Neural cell (in vitro differentiated cells): ENCODE data around the gene MYO7A.

ENCODE experiments used
- CTCF ChIP-seq: fragments of 450-650 bp; IDR thresholded peaks from 2 replicates; pipeline ENCODE4 v1.5.1; 2014; ENCODE audit warnings: antibody characterized with exemption, mild to moderate bottlenecking, moderate library complexity; ENCODE audit not compliant: poor library complexity, severe bottlenecking
- EP300 ChIP-seq: fragments of 450-650 bp; conservative IDR thresholded peaks from 2 replicates; pipeline ENCODE4 v1.6.1; 2014; ENCODE audit warnings: antibody characterized with exemption, mild to moderate bottlenecking, moderate library complexity; ENCODE audit not compliant: poor library complexity, severe bottlenecking
- EZH2 ChIP-seq: fragments of 200-600, 300-800 bp; shearing (Covaris generic), sonication (generic); IDR thresholded peaks from 2 replicates; pipeline ENCODE4 v1.6.1; 2014; ENCODE audit warnings: antibody characterized with exemption, low read length, borderline replicate concordance, mild to moderate bottlenecking; ENCODE audit not compliant: insufficient read depth, poor library complexity, severe bottlenecking
- POLR2AphosphoS5 ChIP-seq: IDR thresholded peaks from 2 replicates; pipeline ENCODE4 v1.6.1; 2012
- RAD21 ChIP-seq: fragments of 450-650 bp; conservative IDR thresholded peaks from 2 replicates; pipeline ENCODE4 v1.6.1; 2014; ENCODE audit warnings: antibody characterized with exemption, mild to moderate bottlenecking, moderate library complexity
- SMC3 ChIP-seq: fragments of 450-650 bp; conservative IDR thresholded peaks from 2 replicates; pipeline ENCODE4 v1.6.1; 2014; ENCODE audit warnings: antibody characterized with exemption, mild to moderate bottlenecking, moderate library complexity; ENCODE audit not compliant: poor library complexity
- TAF1 ChIP-seq: IDR thresholded peaks from 2 replicates; pipeline ENCODE4 v1.6.1; 2012; ENCODE audit warnings: low read depth
- TF ChIP-seq, protein P1 (sequence below): IDR thresholded peaks from 2 replicates; pipeline ENCODE4 v1.6.1; 2012; ENCODE audit warnings: borderline replicate concordance

DNA sequence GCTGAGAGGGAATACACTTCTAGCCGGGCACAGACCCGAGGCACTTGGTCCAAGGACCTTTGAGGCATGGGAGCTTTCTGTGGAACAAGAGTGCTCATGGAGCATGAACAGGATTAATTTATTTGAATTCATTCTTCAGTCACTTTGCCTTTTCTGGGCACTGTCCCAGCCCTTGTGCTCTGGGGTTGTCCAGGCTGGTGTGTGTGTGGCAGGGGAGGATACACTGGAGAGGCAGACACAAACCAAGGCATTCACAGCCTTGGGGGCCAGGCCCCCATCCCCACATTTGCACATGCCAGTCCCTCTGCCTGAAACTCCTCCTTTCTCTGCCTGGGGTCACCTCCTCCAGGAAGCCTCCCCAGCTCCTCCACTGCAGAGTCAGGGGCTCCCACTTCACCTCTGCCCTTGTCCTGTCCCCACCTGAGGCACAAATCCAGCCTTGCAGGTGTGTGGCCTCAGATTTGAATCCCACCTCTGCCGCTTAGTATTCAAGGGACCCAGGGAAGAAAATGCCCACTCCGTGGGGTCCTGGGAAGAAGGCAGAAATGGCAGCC is 55.5 kb downstream of the MYO7A start:
- TF ChIP-seq CTCF (no peak), SMC3 (no peak), EZH2 (no peak), POLR2AphosphoS5 (no peak), RAD21 (no peak), EP300 (no peak), TAF1 (no peak)
- TF ChIP-seq, protein P1, sequence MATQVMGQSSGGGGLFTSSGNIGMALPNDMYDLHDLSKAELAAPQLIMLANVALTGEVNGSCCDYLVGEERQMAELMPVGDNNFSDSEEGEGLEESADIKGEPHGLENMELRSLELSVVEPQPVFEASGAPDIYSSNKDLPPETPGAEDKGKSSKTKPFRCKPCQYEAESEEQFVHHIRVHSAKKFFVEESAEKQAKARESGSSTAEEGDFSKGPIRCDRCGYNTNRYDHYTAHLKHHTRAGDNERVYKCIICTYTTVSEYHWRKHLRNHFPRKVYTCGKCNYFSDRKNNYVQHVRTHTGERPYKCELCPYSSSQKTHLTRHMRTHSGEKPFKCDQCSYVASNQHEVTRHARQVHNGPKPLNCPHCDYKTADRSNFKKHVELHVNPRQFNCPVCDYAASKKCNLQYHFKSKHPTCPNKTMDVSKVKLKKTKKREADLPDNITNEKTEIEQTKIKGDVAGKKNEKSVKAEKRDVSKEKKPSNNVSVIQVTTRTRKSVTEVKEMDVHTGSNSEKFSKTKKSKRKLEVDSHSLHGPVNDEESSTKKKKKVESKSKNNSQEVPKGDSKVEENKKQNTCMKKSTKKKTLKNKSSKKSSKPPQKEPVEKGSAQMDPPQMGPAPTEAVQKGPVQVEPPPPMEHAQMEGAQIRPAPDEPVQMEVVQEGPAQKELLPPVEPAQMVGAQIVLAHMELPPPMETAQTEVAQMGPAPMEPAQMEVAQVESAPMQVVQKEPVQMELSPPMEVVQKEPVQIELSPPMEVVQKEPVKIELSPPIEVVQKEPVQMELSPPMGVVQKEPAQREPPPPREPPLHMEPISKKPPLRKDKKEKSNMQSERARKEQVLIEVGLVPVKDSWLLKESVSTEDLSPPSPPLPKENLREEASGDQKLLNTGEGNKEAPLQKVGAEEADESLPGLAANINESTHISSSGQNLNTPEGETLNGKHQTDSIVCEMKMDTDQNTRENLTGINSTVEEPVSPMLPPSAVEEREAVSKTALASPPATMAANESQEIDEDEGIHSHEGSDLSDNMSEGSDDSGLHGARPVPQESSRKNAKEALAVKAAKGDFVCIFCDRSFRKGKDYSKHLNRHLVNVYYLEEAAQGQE, result no peak
